PC-9 (cell line): Measurements from ENCODE around the gene PHYHIPL. TPM values are rescaled to one million over a fixed set of nuclear protein-coding genes. Genes with fewer than 3 reads are reported as not detected.

Source experiments
- BruUV-seq: library from RNA; stranded (reverse); fragments of 400-500 nt; replicated peaks from 2 replicates; lab custom pipeline; 2021; lab: Mats Ljungman, UMichigan
- CTCF ChIA-PET: fragments of 300-600 bp; sonication (Branson Sonifier 250); formaldehyde crosslinking; loops from one replicate; lab custom pipeline; 2022; ENCODE audit warnings: antibody characterized with exemption; lab: Charles Lee
- POLR2A ChIA-PET: fragments of 300-600 bp; sonication (Branson Sonifier 250); formaldehyde crosslinking; loops from one replicate; lab custom pipeline; 2022; ENCODE audit warnings: antibody characterized with exemption; ENCODE audit not compliant: unreplicated experiment; lab: Charles Lee
- DNase-seq, 2 experiments: peaks; one replicate each; pipeline versions ENCODE4 v3.0.0 to v3.0.0-alpha.2; 2015 to 2022; ENCODE audit warnings: mixed read lengths in 1 of 2
- H2AFZ ChIP-seq: fragments of 200-600 bp; sonication (generic); 2 replicates; pipeline ENCODE4 v1.8.1; 2017; ENCODE audit warnings: antibody characterized with exemption
- H3F3A ChIP-seq: fragments of 200-600 bp; sonication (generic); 2 replicates; pipeline ENCODE4 v1.8.1; 2017; ENCODE audit warnings: antibody characterized with exemption, mild to moderate bottlenecking, low read depth; ENCODE audit not compliant: insufficient read depth
- H3K27ac ChIP-seq: fragments of 200-600 bp; sonication (generic); 2 replicates; pipeline ENCODE4 v1.6.1; 2016; ENCODE audit warnings: mixed run types
- H3K27me3 ChIP-seq: fragments of 200-600 bp; sonication (generic); 2 replicates; pipeline ENCODE4 v1.6.1; 2016; ENCODE audit warnings: low read depth, mixed run types; ENCODE audit not compliant: insufficient read depth
- H3K36me3 ChIP-seq: fragments of 200-600 bp; sonication (generic); 2 replicates; pipeline ENCODE4 v1.6.1; 2016; ENCODE audit warnings: low read depth, mixed run types
- H3K4me1 ChIP-seq: fragments of 200-600 bp; sonication (generic); replicated peaks from 2 replicates; pipeline ENCODE4 v1.6.1; 2016; ENCODE audit warnings: mixed run types; ENCODE audit not compliant: insufficient read depth
- H3K4me2 ChIP-seq: fragments of 200-600 bp; sonication (generic); 2 replicates; pipeline ENCODE4 v1.6.1; 2017; ENCODE audit warnings: mixed run types
- H3K4me3 ChIP-seq: fragments of 200-600 bp; sonication (generic); 2 replicates; pipeline ENCODE4 v1.6.1; 2016; ENCODE audit warnings: mixed run types
- H3K79me2 ChIP-seq: fragments of 200-600 bp; sonication (generic); 2 replicates; pipeline ENCODE4 v1.6.1; 2017; ENCODE audit warnings: low read depth, mixed run types
- H3K9me2 ChIP-seq: fragments of 200-600 bp; sonication (generic); 2 replicates; pipeline ENCODE4 v1.8.1; 2017; ENCODE audit warnings: mild to moderate bottlenecking; ENCODE audit not compliant: insufficient read depth
- H3K9me3 ChIP-seq: fragments of 200-600 bp; sonication (generic); 2 replicates; pipeline ENCODE4 v1.8.1; 2016; ENCODE audit warnings: low read depth; ENCODE audit not compliant: insufficient read depth
- H4K20me1 ChIP-seq: fragments of 200-600 bp; sonication (generic); 2 replicates; pipeline ENCODE4 v1.8.1; 2017; ENCODE audit not compliant: insufficient read depth
- CTCF ChIP-seq: fragments of 200-600 bp; sonication (generic); conservative IDR thresholded peaks from 2 replicates; pipeline ENCODE4 v1.6.1; 2017; ENCODE audit warnings: mixed run types, antibody characterized with exemption, mild to moderate bottlenecking, moderate library complexity
- EZH2 ChIP-seq: fragments of 200-600 bp; sonication (generic); IDR thresholded peaks from 2 replicates; pipeline ENCODE4 v1.8.0; 2017; ENCODE audit warnings: antibody characterized with exemption, low read depth
- intact Hi-C: fragments of 100-400 bp; cut with micrococcal nuclease; formaldehyde crosslinking; loops from one replicate; pipeline ENCODE4 v1.10.0; 2022; ENCODE audit not compliant: unreplicated experiment
- total RNA-seq: library from RNA; stranded (reverse); gene quantifications from 2 replicates; pipeline ENCODE4 v1.2.3, GENCODE V29; 2021

Gene PHYHIPL
- total RNA-seq, 1 experiment from 2014 or later: not detected

GRCh38 chr10:59179068-59179467 lies 2.6 kb downstream of the PHYHIPL start:
- no peak for DNase-seq
- H4K20me1 ChIP-seq: 0 out of 2 replicates have a peak, but pooled peaks cover under 1% of the 10 kb centered on the region
- intact Hi-C loops: no loop called here
- H3K27ac ChIP-seq: no peak overlapping the region
- no peak overlapping the region for H2AFZ ChIP-seq
- H3K27me3 ChIP-seq: no peaks in the 10 kb centered on the region
- H3K4me1 ChIP-seq: no peaks in the 10 kb centered on the region
- H3K79me2 ChIP-seq: no peaks in the 10 kb centered on the region
- no peak overlapping the region for H3K4me3 ChIP-seq
- ChIA-PET POLR2A (no interaction called here), CTCF (interaction anchor here (0.6 kb wide), 1 partner anchor 762 kb away, joined by 5 read pairs; no protein-coding TSS in a partner anchor)
- TF ChIP-seq EZH2 (no peak), CTCF (no peak)
- H3K4me2 ChIP-seq: no peak overlapping the region
- no peaks in the 10 kb centered on the region for H3K36me3 ChIP-seq
- H3K9me2 ChIP-seq: no peaks in the 10 kb centered on the region
- BruUV-seq: no TSS peak
- no peaks in the 10 kb centered on the region for H3K9me3 ChIP-seq
- no peaks in the 10 kb centered on the region for H3F3A ChIP-seq

- H3K27ac ChIP-seq: no peak overlapping the region
- no TSS peak for BruUV-seq
- no peak overlapping the region for H2AFZ ChIP-seq
- H3K27me3 ChIP-seq: no peaks in the 10 kb centered on the region
- no peaks in the 10 kb centered on the region for H3K36me3 ChIP-seq
- ChIA-PET POLR2A (no interaction called here), CTCF (interaction anchor here (0.6 kb wide), 1 partner anchor 228 kb away, joined by 4 read pairs; no protein-coding TSS in a partner anchor)
- DNase-seq: no peak
- H3F3A ChIP-seq: no peaks in the 10 kb centered on the region
- 0 out of 2 replicates have a peak, but pooled peaks cover 3% of the 10 kb centered on the region for H4K20me1 ChIP-seq
- H3K9me3 ChIP-seq: no peaks in the 10 kb centered on the region
- no peak for TF ChIP-seq CTCF
- TF ChIP-seq EZH2: no peak
- no peak overlapping the region for H3K4me2 ChIP-seq
- H3K4me3 ChIP-seq: no peak overlapping the region
- no peaks in the 10 kb centered on the region for H3K4me1 ChIP-seq
- intact Hi-C loops: loop anchor here (1.0 to 2.0 kb wide), 2 partner anchors 228 to 398 kb away; no protein-coding TSS in a partner anchor
- H3K79me2 ChIP-seq: no peaks in the 10 kb centered on the region
- no peaks in the 10 kb centered on the region for H3K9me2 ChIP-seq
Observed at GRCh38 chr10:59180689-59181270, 4.3 kb downstream of the PHYHIPL start.

GRCh38 chr10:59181668-59182067 lies 5.2 kb downstream of the PHYHIPL start:
- TF ChIP-seq CTCF: peak; percentile 60
- no peak for TF ChIP-seq EZH2
- DNase-seq: no peak
- Histone ChIP-seq H3K4me2 (no peak overlapping the region), H3K9me2 (no peaks in the 10 kb centered on the region), H3K27ac (no peak overlapping the region), H2AFZ (no peak overlapping the region), H3K9me3 (no peaks in the 10 kb centered on the region), H3K4me3 (no peak overlapping the region), H3K79me2 (no peaks in the 10 kb centered on the region), H3K36me3 (no peaks in the 10 kb centered on the region), H3F3A (no peaks in the 10 kb centered on the region), H4K20me1 (0 out of 2 replicates have a peak, but pooled peaks cover 3% of the 10 kb centered on the region), H3K4me1 (no peaks in the 10 kb centered on the region), H3K27me3 (no peaks in the 10 kb centered on the region)
- ChIA-PET CTCF (no interaction called here), POLR2A (no interaction called here)
- no TSS peak for BruUV-seq
- intact Hi-C loops: loop anchor here (1.0 to 2.0 kb wide), 2 partner anchors 229 to 399 kb away; no protein-coding TSS in a partner anchor
